Measurements from ENCODE around the gene ENTPD2. TPM values are rescaled to one million over a fixed set of nuclear protein-coding genes. Genes with fewer than 3 reads are reported as not detected.

The ENTPD2 gene
- total RNA-seq, 1 donor, result 0.09 TPM

DNA sequence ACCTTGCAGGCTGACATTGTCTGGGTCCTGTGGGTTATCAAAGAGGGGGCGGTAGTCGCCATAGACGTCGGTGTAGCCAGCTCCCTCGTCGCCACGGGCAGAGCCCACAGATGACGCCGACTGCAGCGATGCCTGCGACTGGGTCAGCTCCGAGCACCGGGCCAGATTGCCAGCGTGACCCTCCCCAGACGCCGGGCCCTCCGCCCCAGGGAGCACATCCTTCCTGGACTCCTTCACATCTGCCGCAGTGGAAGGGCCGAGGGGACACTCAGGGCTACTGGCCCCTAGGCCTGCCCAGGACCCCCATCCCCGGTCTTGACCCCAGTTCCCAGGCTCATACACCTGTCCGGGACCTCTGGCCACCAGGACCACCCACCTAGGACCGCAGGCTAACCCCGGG lies 39.7 kb downstream of the ENTPD2 start:
- TF ChIP-seq, protein P1, sequence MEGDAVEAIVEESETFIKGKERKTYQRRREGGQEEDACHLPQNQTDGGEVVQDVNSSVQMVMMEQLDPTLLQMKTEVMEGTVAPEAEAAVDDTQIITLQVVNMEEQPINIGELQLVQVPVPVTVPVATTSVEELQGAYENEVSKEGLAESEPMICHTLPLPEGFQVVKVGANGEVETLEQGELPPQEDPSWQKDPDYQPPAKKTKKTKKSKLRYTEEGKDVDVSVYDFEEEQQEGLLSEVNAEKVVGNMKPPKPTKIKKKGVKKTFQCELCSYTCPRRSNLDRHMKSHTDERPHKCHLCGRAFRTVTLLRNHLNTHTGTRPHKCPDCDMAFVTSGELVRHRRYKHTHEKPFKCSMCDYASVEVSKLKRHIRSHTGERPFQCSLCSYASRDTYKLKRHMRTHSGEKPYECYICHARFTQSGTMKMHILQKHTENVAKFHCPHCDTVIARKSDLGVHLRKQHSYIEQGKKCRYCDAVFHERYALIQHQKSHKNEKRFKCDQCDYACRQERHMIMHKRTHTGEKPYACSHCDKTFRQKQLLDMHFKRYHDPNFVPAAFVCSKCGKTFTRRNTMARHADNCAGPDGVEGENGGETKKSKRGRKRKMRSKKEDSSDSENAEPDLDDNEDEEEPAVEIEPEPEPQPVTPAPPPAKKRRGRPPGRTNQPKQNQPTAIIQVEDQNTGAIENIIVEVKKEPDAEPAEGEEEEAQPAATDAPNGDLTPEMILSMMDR (IDR thresholded peaks at IDR 0.05; ENCODE audit: insufficient read depth, low read length), result no peak
- H3K4me3 ChIP-seq (ENCODE audit: low read depth, low read length), result no peak overlapping the region
- no peak for DNase-seq (ENCODE audit: low read depth)

- DNase-seq (ENCODE audit: low read depth), result no peak
- no peak overlapping the region for H3K4me3 ChIP-seq (ENCODE audit: low read depth, low read length)
- TF ChIP-seq, protein P1 (IDR thresholded peaks at IDR 0.05; ENCODE audit: insufficient read depth, low read length), result no peak
Observed at GRCh38 chr9:137013571-137013940, 40.3 kb downstream of the ENTPD2 start.

- no peak overlapping the region for H3K4me3 ChIP-seq (ENCODE audit: low read depth, low read length)
- DNase-seq (ENCODE audit: low read depth), result no peak
- TF ChIP-seq, protein P1 (IDR thresholded peaks at IDR 0.05; ENCODE audit: insufficient read depth, low read length), result no peak
Observed at GRCh38 chr9:137012694-137013570, 40.9 kb downstream of the ENTPD2 start.

DNA sequence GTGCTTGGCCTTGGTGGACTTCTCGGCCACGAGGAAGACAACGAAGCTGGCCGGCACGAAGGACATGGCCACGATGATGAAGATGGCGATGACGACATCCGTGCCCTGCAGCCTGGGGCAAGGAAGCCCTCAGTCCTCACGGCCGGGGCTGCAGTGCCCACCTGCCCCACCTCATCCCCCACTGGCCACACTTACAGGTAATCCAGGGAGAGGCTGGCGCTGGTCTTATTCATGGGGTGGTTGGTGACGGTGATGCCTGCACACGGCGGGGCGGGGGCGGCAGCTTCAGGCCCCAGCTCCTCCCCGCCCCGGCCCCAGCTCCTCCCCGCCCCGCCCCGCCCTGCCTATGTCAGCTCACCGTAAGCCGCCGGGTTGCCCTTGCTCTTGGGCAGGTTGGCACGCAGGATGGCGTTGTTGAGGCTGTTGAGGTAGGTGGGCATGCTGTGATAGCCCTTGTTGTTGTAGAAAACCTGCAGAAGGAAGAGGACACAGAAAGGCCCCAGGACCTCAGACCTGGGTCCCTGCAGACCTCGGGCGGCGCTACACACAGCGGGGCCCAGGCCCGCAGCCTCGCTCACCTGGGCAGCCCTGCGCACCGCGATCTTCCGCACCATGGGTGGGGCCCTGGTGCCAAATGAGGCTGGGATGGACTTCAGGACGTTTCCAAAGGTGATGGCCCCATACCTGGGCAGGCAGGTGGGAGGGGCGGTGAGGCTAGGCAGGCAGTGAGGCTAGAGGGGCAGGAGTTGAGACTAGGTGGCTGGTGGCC lies 41.8 kb downstream of the ENTPD2 start:
- TF ChIP-seq, protein P1 (IDR thresholded peaks at IDR 0.05; ENCODE audit: insufficient read depth, low read length), result no peak
- DNase-seq (ENCODE audit: low read depth), result no peak
- H3K4me3 ChIP-seq (ENCODE audit: low read depth, low read length), result no peak overlapping the region

- H3K4me3 ChIP-seq (ENCODE audit: low read depth, low read length), result no peak overlapping the region
- TF ChIP-seq, protein P1 (IDR thresholded peaks at IDR 0.05; ENCODE audit: insufficient read depth, low read length), result no peak
- DNase-seq (ENCODE audit: low read depth), result no peak
Observed at GRCh38 chr9:137011156-137011555, 42.7 kb downstream of the ENTPD2 start.

DNA sequence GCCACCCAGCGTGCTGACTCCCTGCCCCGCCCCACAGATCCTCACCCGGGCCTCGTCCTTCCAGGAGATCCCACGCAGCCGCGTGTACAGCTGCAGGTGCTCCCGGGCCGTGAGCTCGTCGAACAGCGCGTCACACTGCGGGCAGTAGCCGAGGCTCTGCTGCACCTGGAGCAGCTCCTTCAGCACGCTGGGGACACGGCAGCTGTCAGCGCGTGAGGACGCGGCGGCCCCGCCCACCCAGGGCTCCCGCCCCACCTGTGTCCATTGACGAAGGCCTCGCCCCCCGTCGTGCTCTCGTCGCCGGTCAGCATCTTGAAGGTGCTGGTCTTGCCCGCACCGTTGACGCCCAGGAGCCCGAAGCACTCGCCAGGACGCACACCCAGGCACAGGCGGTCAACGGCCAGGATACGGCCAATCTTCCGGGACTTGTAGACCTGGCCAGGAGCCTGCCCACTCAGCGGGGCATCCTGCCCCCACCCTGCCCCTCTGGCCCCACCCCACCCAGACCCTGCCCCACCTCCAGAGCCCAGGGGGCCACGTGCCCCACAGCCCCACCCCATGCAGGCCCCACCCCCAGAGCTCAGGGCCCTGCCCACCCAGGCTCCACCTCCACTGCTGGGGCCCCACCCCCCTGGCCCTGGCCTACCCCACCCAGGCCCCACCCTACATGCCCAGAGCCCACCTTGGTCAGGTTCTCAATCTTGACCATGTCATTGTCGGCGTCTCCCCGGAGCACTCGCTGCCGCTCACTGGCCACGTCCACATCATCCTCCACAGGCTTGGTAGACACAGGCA lies 43.7 kb downstream of the ENTPD2 start:
- no peak overlapping the region for H3K4me3 ChIP-seq (ENCODE audit: low read depth, low read length)
- no peak for DNase-seq (ENCODE audit: low read depth)
- TF ChIP-seq, protein P1 (IDR thresholded peaks at IDR 0.05; ENCODE audit: insufficient read depth, low read length), result no peak

Measured in fibroblast of the aortic adventitia (primary cell).